Measurements from ENCODE around the gene MACO1.
"Not testable (repeated sequence)": the region's sequence is repeated elsewhere in the genome, so short reads cannot be mapped to it uniquely, and the experiment has no call there.

Gene MACO1

DNA sequence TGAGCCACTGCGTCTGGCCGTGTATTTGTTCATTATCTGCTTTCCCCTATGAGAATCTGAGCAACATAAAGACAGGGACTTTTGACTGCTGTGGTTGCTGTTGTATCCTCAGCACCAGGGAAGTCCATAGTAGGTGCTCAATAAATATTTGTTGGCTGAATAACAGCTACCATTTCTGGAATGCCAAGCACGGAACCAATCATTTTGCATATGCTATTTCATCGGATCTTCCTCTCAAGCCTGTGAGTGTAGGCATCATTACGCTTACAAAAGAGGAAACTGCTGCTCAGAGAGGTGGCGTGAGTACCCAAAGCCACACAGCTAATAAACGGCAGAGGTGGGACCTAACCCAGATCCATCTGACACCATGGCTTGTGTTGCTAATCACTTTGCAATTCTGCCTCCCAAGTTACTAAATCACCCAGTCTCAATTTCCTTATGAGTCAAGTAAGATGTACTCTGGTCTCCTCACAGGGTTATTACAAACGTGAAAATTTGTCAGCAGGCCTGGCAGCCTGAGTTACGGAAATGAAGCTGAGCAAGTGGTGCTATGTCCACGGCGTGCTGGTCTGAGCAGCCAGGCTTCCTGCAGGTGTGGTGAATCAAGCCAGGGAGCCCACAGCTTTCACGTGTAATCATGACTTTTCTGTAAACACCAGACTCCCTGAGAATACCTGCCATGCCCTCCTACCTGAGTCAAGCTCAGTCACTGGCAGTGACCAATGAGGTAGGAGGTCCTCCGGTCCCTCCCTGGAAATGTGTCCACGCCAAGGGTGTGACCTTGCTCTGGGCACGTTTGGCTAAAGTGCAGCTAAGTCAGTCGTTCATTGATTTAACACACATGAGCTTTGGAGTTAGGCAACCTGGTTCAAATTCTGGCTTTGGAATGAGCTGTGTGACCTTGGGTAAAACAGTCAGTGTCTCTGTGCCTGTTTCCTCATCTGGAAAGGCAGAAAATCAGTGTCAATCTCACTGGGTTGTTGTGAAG is 5.3 kb upstream of the MACO1 start:
- DNase-seq: no peak

DNA sequence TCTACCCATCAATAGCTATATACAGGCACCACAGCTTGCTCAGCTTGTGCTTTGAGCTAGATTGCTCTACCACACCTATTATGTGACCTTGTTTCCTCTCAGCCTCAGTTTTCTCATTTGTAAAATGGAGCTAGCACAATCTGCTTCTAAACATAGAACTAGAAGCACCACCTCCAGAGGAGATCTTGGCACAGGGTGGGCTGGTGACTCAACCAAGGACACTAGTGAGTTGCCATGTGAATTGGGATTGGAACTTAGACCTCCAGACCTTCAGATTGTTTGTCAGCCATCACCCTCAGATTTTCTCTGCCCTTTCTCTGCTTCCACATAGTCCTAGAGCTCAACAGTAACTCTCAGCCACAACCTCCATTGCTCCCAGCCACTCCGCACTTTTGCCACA is 3.0 kb upstream of the MACO1 start:
- DNase-seq: no peak

DNA sequence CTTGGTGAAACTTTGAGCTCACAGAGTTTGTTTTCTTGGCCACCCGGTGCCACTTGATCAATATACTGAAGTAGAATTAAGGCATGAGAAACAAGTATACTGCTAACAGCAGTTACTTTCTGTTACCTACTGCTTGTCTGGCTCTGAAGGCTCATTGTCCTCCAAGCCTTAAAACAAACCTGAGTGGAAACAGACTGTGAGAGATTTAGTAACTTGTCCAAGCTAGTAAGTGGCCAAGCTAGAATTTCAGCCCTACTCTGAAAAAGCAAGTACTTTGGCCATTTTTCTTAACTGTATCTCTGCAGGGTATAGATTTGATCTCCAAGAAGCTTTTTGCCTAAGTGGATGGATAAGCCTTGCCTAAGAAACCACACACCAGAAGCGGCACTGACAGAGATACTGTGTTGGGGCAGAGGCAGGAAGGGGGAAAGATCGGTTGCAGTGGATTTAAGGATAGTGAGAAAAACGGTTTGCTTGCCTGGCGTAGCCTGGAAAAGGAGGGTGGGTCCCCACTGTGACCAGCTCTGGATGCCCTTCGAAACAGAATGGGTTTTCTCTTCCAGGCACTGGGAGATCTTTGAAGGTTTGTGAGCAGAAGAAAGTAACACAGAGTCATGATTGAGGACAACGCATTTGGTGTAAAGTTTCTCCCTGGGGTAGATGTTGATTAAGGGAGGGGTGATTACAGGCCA is 2.1 kb upstream of the MACO1 start:
- DNase-seq: no peak

DNA sequence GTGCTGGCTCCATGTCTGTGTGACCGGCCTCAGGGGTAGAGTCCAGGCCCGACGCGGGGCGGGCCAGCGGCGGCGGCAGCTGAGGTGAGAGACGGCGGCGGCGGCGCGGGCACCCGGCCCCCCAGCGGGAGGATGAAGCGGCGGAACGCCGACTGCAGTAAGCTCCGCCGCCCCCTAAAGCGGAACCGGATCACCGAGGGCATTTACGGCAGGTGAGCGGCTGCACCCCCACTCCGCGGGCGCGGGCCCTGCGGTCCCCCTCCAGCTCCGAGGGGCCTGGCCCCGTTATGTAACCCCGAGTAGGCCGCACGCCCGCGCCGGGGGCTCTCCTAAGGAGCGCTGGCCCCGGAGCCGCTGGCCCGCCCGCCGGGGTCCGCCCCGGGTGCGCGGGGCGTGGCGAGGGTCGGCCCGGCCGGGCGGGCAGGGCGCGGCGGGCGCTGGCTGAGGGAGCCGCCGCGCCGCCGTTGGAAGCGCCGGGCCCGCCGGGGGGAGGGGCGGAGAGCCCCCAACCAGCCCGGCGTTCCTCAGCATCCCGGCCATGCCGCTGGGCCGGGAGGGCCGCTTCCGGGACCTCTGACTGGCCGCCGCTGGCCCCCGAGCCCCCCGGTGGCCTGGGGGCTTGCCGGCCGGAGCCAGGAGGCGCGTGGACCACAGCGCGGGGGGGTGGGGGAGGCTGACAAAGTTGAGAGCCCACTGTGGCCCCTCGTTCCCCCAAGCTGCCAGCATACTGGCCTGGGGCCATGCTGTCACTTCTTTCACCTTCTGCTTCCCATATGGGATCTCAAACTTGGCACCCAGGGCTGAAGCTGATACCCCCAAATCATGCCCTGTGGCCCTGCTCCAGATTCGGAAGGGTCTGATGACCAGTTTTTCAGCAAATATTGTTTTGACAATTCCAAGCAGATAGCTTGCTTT is 527 bp downstream of the MACO1 start:
- DNase-seq: no peak

DNA sequence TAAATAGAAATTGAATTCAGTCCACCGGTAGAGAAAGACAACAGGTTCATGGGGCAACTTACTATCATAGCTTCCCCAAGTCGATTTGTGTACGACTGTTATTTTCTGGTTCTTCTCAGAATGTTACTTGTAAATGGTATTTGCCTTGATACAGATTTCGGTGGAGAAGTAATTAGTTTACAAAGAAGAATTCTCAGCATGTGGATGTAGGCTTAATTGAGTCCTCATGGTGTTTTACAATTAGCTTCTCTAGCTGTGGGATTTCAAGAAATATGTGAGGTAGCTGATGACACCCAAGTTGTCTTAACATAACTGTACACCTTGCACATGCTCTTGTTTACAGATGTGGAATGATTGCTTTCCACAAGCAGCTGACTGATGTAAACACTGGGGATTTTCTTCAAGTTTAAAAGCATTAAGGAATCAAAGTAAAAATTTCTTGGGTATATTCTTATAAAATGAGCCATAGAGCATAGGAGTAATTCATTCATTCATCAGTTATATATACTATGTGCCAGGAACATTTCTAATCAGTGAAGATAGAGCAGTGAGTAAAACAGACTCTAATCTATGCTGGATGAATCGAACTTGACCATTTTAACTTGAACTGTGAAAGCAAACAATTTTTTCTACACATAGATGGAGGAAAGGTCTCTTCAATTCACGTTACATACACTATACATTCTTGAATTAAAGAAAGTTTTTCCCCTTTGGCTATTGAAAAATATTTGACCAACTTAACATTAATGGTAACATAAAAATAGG is 1.4 kb downstream of the MACO1 start:
- no peak for DNase-seq

DNA sequence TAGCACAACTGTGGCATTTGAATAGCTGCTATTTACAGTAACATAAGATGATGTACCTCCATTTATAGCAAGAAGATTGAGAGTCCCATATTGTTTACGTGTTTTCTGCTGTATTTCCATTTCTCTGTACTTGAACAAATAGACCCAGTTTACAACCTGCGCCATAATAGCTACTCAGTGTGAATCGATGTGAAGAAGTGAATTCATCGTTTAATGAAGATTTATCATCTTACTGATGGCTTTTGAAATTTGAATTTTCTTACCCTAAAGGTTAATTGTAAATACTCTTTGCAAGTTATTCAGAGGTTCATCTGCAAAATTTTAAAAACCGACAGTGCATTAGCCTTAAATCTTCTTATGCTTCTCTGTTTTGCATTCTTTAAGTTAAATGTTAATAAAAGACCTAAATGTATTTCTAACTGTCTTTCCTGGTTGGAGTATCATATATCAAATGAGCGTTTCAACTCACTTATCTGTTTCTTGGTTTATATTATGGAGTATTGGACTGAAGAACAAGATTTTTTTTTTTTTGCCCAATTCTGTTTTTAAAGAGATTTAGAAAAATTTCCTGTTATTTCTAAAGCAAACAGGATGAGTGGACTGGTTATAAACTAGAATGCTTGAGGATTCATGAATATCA is 2.2 kb downstream of the MACO1 start:
- DNase-seq: no peak

DNA sequence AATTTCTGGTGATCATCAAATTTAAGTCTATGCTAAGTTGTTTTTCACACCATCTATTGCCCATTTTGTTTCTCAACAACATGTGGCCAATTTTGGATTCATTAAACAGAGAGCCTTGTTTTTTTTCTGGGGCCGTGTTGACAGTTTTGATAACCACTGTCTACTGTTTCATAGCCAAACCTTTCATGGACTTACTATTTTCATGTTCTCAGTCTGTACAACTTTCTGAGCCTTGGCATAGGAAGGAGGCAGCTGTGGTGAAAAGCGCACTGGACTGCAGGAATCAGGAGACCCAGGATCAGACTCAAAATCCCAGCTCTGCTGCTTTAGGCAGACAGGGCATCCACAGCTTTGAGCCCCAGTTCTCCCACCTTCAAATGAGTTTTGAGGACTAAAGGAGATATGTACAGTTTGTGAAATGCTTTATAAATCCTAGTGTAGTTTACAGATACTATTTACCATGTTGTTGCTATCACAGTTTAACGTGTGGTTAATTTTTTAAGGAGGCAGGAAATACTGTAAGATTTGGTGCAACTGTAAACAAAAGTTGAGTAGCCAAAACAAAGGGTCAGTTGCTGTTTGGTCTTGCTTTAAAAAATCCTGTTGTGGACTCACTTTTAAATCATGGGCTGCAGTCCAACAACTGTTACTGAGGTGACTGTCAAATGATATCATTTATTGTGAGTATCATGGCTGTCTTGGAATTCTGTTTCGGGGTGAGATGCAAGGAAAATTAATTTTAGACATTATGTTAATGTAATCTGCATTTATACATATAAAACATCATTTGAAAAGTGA is 2.9 kb downstream of the MACO1 start:
- DNase-seq: no peak

DNA sequence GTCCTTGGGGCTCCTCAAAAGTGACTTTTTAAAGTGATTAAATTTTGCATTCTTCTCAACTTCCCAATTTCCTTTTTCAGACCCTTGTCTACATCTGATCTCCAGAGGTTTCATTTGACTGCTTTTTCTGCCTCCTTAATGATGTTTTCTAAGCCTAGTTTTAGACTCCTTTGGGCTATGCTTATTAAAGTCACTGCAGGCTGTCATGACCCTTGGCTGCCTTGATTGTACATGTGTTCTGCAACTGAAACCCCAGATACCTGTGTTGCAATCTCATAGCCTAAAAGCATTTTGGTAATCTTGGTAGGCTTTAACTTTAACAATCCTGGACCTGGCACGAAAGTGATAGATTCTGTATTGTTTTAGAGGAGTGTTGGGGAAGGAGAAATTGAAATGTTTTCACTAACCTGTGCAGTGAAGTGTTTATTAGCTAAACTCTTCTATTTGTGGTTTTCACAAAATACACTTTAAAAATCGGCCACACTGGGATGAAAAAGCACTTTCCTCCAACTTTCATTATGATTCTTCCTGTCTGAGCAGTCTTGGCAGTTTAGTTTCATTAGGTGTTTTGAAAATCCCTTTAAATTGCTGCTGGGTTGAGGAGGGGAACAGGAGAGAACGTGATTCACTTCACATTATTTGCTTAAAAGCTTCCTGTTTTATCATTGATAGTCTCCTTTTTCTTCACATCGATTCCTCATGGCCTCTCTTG is 4.9 kb downstream of the MACO1 start:
- no peak for DNase-seq

DNA sequence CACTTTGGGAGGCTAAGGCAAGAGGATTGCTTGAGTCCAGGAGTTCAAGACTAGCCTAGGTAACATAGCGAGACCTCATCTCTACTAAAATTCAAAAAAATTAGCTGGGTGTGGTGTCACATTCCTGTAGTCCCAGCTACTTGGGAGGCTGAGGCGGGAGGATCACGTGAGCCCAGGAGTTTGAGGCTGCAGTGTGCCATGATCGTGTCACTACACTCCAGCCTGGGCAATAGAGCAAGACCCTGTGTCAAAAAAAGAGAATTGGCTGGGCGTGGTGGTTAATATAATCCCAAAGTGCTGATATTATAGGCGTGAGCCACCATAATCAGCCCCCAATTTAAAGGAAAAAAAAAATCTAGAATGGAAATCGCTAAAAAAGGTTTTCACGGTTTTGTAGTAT is 7.0 kb downstream of the MACO1 start:
- DNase-seq: no peak

DNA sequence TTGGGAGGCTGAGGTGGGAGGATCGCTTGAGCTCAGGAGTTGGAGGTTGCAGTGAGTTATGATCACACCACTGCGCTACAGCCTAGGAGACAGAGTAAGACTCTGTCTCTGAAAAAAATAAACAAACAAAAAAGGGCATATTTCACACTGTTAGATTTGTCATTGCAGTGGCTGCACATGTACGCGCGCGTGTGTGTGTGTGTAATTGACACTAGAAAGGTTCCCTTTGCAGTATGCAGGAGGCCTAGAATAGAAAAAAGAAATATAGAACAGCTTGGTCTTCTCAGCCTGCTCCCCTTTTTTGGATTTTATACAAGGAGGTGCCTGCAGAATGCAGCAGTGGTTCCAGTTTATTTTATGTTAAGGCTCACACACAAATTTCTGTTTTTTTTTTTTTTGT is 8.6 kb downstream of the MACO1 start:
- no peak for DNase-seq

DNA sequence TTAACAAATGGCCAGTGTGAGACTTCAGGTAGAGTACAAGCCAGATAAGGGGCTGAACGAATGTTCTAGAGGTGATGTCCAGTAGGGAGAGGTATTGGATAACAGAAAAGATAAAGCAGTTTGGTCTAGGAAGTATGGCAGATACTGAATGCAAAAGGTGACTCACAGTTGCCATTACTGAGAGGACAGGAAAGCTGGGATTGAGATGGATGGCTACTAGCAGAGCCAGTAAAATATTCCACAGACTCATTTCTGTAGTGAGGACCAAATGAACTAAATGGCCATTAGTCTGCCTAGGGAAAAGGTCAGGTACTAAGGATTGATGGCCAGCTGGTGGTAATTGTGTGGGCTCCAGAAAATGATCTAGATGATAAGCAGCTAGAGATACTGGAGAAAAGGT is 11.5 kb downstream of the MACO1 start:
- DNase-seq: no peak

DNA sequence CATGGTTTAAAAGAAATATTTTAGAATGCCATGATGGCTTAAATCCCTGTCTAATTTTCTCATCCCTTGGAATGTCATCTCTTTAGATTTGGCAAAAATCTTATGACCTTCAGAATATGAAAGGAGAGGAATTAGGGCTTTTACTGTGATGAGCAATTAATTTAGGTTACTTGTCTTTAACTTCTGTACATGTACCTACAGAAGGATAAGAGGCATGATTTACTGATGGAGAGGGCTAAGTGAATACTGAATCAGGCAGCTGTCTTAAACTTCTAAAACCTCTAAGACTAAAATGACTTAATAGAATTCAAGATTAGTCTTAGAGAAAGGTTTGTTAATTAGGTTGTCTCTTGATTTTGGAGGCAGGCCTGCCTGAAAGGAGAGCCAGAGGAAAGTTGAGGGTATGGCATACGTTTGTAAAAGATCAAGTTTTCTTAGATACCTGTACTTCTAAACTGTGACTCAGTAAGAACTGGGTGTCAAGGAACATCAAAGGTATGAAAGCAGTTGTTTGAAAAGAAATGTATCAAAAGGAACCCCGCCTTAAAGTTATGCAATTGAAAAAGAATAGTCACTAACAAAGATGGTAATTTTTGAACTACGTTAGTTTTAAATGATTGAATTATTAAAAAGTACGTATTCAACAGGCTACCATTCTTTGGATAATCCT is 12.5 kb downstream of the MACO1 start:
- DNase-seq: no peak

DNA sequence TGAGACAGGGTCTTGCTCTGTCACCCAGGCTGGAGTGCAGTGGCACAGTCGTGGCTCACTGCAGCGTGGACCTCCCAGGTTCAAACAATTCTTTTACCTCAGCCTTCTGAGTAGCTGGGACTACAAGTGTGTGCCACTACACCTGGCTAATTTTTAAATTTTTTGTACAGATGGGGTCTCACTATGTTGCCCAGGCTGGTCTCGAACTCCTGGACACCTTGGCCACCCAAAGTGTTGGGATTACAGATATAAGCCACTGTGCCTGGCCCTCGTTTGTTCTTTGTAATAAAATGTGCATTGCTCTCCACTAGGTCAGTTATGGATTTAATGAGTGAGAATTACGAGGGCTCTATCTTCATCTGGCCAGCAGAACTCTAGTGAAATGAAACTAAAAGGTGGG is 13.9 kb downstream of the MACO1 start:
- not testable (repeated sequence) for DNase-seq

DNA sequence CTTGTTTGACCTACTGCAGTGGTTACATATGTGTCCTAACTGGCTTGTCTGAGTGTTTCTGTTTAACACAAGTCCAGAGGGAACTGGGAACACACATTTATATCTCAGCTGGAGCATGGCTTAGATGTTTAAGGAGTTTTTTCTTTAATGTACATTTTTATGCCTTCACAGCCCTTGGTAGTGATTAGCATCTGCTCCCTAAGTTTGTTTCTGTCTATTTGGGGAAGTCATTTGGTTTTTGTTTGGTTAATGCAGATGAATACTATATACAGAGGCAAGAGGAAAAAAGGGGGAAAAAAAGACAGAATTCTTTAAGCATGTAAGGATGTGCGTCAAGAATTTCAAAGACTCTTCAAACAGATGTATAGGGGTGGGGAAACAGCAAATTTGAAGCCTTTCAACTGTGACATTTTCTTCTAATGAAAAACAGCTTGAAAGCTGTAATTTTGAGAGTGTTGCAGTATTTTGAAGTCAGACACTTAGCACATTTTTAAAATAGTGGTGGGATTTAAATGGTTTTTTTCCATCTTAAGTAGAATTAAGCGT is 15.4 kb downstream of the MACO1 start:
- DNase-seq: no peak

DNA sequence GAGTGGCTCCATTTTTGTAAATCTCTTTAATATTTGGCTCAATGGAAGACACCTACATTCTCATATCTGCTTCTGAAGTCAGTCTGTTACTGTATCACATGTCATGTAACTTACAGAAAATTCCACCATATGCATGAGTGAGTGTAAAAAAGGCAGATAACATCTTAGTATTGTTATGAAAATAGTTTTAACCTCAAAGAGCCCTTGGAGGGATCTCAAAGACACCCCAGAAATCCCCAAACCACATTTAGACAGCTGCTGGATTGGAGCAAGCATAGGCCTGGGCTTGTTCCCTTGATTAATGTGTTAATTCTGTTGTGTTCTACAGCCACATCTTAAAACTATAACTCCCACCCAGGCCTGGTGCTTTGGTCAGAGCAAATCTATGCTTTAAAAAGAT is 16.9 kb downstream of the MACO1 start:
- DNase-seq: no peak

DNA sequence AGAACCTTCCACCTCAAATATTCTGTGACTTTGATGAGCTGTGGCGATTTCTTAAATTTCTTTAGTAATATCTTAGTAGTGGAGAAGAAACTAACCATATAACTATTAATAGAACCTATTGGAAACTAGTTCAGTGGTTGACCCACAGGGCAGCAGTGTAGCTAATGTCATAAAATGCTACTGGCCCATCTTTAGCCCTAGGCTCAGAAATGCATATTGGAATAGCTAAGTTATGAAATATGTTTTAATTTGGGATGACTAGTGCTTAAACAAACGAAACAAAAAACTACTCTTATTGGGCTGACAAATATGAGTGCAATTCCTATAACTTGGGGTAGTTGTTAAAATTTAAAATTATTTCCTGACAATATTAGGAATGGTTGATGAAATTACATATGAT is 20.2 kb downstream of the MACO1 start:
- DNase-seq: no peak

DNA sequence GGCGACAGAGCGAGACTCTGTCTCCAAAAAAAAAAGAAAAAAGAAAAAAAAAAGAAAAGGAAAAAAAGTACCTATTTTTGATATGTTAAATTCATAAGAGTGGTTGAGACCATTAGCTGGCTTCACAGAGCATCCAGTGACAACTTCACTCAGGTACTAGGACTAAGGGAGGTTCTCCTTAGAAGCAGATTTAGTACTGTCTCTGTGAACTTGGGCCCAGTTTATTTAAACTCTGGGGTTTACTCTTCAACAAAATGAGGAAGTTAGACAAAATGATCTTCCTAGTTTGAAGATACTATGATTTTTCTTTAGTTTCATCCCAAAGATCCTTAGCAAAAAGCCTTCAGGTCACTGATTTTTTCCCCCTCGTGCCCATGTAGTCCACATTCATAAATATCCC is 21.2 kb downstream of the MACO1 start:
- DNase-seq: no peak

DNA sequence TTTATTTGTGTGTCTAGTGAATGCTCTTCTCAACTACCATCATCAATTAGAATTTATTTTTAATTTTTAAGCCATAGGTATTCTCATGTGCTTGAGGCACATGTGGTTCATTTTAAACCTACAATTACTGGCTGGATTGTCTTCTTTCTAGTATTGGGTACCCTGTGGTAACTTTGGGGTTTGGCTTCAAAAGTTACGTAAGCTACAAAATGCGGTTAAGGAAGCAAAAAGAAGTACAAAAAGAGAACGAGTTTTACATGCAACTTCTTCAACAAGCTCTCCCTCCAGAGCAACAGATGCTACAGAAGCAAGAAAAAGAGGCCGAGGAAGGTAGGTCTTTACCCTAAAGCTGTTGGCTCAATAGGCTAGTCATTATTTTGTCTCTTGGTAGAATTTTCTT is 25.8 kb downstream of the MACO1 start:
- no peak for DNase-seq

DNA sequence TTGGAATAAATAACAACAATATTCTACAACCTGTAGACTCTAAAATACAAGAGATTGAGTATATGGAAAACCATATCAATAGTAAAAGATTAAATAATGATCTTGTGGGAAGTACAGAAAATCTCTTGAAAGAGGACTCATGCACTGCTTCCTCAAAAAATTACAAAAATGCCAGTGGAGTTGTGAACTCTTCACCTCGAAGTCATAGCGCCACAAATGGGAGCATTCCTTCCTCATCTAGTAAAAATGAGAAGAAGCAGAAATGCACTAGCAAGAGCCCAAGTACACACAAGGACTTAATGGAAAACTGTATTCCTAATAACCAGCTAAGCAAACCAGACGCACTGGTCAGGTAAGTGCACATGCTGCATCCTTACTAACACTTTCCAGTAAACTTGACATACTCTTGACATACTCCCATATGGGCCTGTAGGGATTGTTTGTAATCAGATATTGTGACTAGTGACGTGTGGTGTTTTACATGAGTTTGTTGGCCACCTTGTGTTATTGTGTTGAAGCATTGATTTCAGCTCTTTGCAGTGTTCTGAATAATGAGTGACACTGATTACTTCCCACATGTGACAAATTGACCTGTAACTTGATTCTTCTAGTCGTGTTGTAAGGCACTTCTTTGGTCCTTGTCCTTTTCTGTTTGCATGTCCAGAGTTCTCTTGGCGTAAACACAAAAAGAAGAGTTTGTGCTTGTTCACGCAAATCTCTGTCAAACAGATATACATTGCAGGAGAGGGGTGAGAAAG is 28.0 kb downstream of the MACO1 start:
- no peak for DNase-seq

All from CD4-positive, alpha-beta T cell treated with Interferon gamma for 1 hour (primary cell).